Right renal pelvis (tissue), 4 donors: ENCODE measurements around the gene CARM1. TPM values are rescaled to one million over a fixed set of nuclear protein-coding genes. Genes with fewer than 3 reads are reported as not detected.
"Not testable (repeated sequence)": the region's sequence is repeated elsewhere in the genome, so short reads cannot be mapped to it uniquely, and the experiment has no call there.

Source experiments
- DNase-seq, 4 donors: peaks; one replicate each; pipeline ENCODE4 v3.0.0-alpha.2; 2013; ENCODE audit warnings: low read depth in 4 of 4, low spot score in 3 of 4, missing footprints in 1 of 4
- polyA plus RNA-seq, 4 donors: library from polyadenylated mRNA; unstranded; fragments of 120-200 nt; gene quantifications; one replicate each; pipeline ENCODE4 v1.2.1, GENCODE V29; 2013; ENCODE audit not compliant: insufficient read length in 4 of 4

CARM1 gene
- 10 to 100 TPM; 42.5 to 58.2 (median 45.3) TPM for polyA plus RNA-seq

GRCh38 chr19:10870955-10871603 is at the start of gene CARM1:
Gene CARM1, plus strand, starts transcription at chr19:10871553. Its CDS starts 150 bp downstream, at chr19:10871703.
- DNase-seq, result peak; percentile 94 to 96 (median 95)

- DNase-seq, result no peak
Observed at GRCh38 chr19:10823690-10824089, 47.7 kb upstream of the CARM1 start.

- no peak for DNase-seq
Observed at GRCh38 chr19:10826231-10826630, 45.1 kb upstream of the CARM1 start.

- no peak for DNase-seq
Observed at GRCh38 chr19:10826846-10827245, 44.5 kb upstream of the CARM1 start.

- DNase-seq, result no peak
Observed at GRCh38 chr19:10828981-10829821, 42.2 kb upstream of the CARM1 start.

GRCh38 chr19:10829967-10830366 is 41.4 kb upstream of the CARM1 start:
- no peak for DNase-seq

GRCh38 chr19:10830370-10830769 is 41.0 kb upstream of the CARM1 start:
- no peak for DNase-seq

GRCh38 chr19:10830931-10831779 is 40.2 kb upstream of the CARM1 start:
- no peak for DNase-seq

GRCh38 chr19:10831987-10832938 is 39.1 kb upstream of the CARM1 start:
- no peak for DNase-seq

GRCh38 chr19:10832939-10833296 is 38.4 kb upstream of the CARM1 start:
- no peak for DNase-seq

- no peak for DNase-seq
Observed at GRCh38 chr19:10835089-10835753, 36.1 kb upstream of the CARM1 start.

GRCh38 chr19:10835754-10836478 is 35.4 kb upstream of the CARM1 start, which contains the start of gene TMED1:
Gene TMED1, minus strand, starts transcription at chr19:10836212. Its CDS starts 21 bp downstream, at chr19:10836191.
- DNase-seq, result peak; percentile 95 to 97 (median 97)

- DNase-seq, result no peak
Observed at GRCh38 chr19:10836479-10837330, 34.6 kb upstream of the CARM1 start.

- not testable (repeated sequence) for DNase-seq
Observed at GRCh38 chr19:10837649-10838048, 33.7 kb upstream of the CARM1 start.

GRCh38 chr19:10838377-10838776 is 33.0 kb upstream of the CARM1 start:
- DNase-seq, result no peak

GRCh38 chr19:10839114-10840050 is 32.0 kb upstream of the CARM1 start:
- DNase-seq, result no peak

GRCh38 chr19:10842788-10843187 is 28.6 kb upstream of the CARM1 start:
- no peak for DNase-seq
